Endodermal cell (in vitro differentiated cells): Measurements from ENCODE around the gene SAYSD1. TPM values are rescaled to one million over a fixed set of nuclear protein-coding genes. Genes with fewer than 3 reads are reported as not detected.

ENCODE experiments used
- DNase-seq: peaks from one replicate; pipeline ENCODE4 v3.0.0-alpha.2; 2017
- H3K27ac ChIP-seq: 2 replicates; pipeline ENCODE4 v1.5.1; 2013; ENCODE audit warnings: mild to moderate bottlenecking, low read depth, low read length, moderate library complexity
- H3K27me3 ChIP-seq: 2 replicates; pipeline ENCODE4 v1.6.1; 2013; ENCODE audit warnings: mild to moderate bottlenecking, low read length, moderate library complexity; ENCODE audit not compliant: insufficient read depth, control insufficient read depth, poor library complexity, severe bottlenecking
- H3K36me3 ChIP-seq: 2 replicates; pipeline ENCODE4 v1.7.0; 2013; ENCODE audit warnings: mild to moderate bottlenecking, low read length, moderate library complexity; ENCODE audit not compliant: control insufficient read depth, insufficient read depth
- H3K4me1 ChIP-seq: one replicate; pipeline ENCODE4 v1.7.0; 2013; ENCODE audit warnings: low read length; ENCODE audit not compliant: control insufficient read depth, insufficient read depth
- H3K4me3 ChIP-seq: 2 replicates; pipeline ENCODE4 v1.5.1; 2013; ENCODE audit warnings: mild to moderate bottlenecking, low read length, moderate library complexity
- H3K9ac ChIP-seq: 2 replicates; pipeline ENCODE4 v1.6.1; 2013; ENCODE audit warnings: mild to moderate bottlenecking, low read length, moderate library complexity; ENCODE audit not compliant: poor library complexity, severe bottlenecking; ENCODE audit errors: extremely low read depth
- H3K9me3 ChIP-seq: 2 replicates; pipeline ENCODE4 v1.6.1; 2013; ENCODE audit warnings: mild to moderate bottlenecking, low read length, moderate library complexity; ENCODE audit not compliant: control insufficient read depth
- H3K27ac Mint-ChIP-seq: 2 replicates; pipeline ENCODE4 v1.8.0; 2020; ENCODE audit warnings: mixed read lengths
- H3K27me3 Mint-ChIP-seq: 2 replicates; pipeline ENCODE4 v1.8.0; 2021; ENCODE audit warnings: mild to moderate bottlenecking, mixed read lengths; ENCODE audit not compliant: insufficient read depth
- H3K36me3 Mint-ChIP-seq: 2 replicates; pipeline ENCODE4 v1.8.0; 2020; ENCODE audit warnings: low read depth, mixed read lengths
- H3K4me1 Mint-ChIP-seq: 2 replicates; pipeline ENCODE4 v1.8.0; 2020; ENCODE audit warnings: mixed read lengths
- H3K4me3 Mint-ChIP-seq: 2 replicates; pipeline ENCODE4 v1.8.0; 2020; ENCODE audit warnings: mild to moderate bottlenecking, moderate library complexity, mixed read lengths
- H3K9me3 Mint-ChIP-seq: 2 replicates; pipeline ENCODE4 v1.8.0; 2020; ENCODE audit warnings: mild to moderate bottlenecking, mixed read lengths
- CTCF ChIP-seq: fragments of 200-600 bp; sonication (generic); conservative IDR thresholded peaks from 2 replicates; pipeline ENCODE4 v1.5.0; 2021; ENCODE audit warnings: antibody characterized with exemption, mild to moderate bottlenecking
- WGBS, 2 experiments: methylation state at CpG; one replicate each; pipeline versions ENCODE4 v1.1.5 to v1.1.7; 2013; ENCODE audit warnings: missing lambda C conversion rate in 2 of 2, mixed read lengths in 1 of 2; ENCODE audit not compliant: insufficient coverage in 1 of 2, insufficient read length in 1 of 2; 5-methylcytosine and 5-hydroxymethylcytosine counted together
- total RNA-seq, 2 donors: library from RNA; stranded (reverse); fragmentation: NEBNext Ultra II Directional in 1 of 2; extraction: Animal tissue kit (Norgen Biotek cat#: 25700) in 1 of 2; gene quantifications; 2 replicates in 1 of 2; 3 replicates in 1 of 2; pipeline ENCODE4 v1.2.1, GENCODE V29; 2021

Gene SAYSD1
- total RNA-seq, 2 donors from 2014 or later: 7.2 to 13.0 TPM

DNA sequence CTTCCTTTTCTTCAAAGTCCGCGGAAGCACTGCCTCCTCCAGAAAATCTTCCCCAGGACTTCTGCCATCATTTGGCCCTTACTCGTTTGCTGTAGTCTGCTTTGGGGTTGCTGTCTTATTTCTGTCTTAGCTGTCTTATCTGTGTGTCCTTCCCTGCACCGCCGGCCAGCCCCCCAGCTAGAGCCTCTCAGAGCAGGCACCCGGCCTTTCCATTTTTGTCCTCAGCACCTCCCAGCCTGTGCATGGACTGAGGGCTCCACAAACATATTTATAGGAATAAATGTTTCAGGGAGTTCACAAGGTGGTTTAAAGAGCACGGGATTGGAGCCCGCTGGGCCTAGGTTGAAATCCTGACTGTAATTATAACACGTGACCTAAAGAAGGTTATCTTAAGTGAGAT lies 58.3 kb downstream of the SAYSD1 start:
- Mint-ChIP-seq H3K4me3 (no peak overlapping the region), H3K9me3 (no peaks in the 10 kb centered on the region), H3K27ac (no peak overlapping the region), H3K36me3 (no peaks in the 10 kb centered on the region), H3K4me1 (peaks cover 16% of the 10 kb centered on the region), H3K27me3 (peaks cover 56% of the 10 kb centered on the region)
- H3K4me3 ChIP-seq: no peak overlapping the region
- 90 to 97% methylated on average over 6 to 9 of the region's 9 CpGs for WGBS, 2 experiments
- no peaks in the 10 kb centered on the region for H3K9me3 ChIP-seq
- H3K27me3 ChIP-seq: peaks cover 35% of the 10 kb centered on the region
- TF ChIP-seq CTCF: no peak
- peaks cover 6% of the 10 kb centered on the region for H3K4me1 ChIP-seq
- H3K36me3 ChIP-seq: no peaks in the 10 kb centered on the region
- no peak overlapping the region for H3K27ac ChIP-seq
- no peak for DNase-seq
- no peak overlapping the region for H3K9ac ChIP-seq

DNA sequence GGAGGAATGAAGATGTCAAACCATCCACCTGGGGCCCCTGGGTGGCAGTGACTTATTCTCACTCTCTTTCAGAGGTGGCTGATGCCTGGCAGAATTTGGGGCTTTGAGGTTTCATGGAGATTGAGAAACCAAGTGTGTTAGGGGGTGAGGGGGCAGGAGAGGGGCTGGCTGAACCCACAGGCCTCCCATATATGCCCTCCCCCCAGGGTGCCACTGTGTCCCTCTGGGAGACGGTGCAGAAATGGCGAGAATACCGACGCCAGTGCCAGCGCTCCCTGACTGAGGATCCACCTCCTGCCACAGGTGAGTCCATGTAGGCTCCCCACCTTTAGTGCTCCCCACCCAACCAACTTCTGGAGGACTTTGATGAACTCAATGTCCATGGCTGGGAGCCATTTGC lies 58.8 kb downstream of the SAYSD1 start:
- no peaks in the 10 kb centered on the region for H3K36me3 ChIP-seq
- H3K4me1 ChIP-seq: peaks cover 1% of the 10 kb centered on the region
- Mint-ChIP-seq H3K36me3 (no peaks in the 10 kb centered on the region), H3K9me3 (no peaks in the 10 kb centered on the region), H3K27ac (no peak overlapping the region), H3K27me3 (peaks cover 58% of the 10 kb centered on the region), H3K4me1 (peaks cover 16% of the 10 kb centered on the region), H3K4me3 (no peak overlapping the region)
- no peaks in the 10 kb centered on the region for H3K9me3 ChIP-seq
- no peak overlapping the region for H3K27ac ChIP-seq
- H3K4me3 ChIP-seq: no peak overlapping the region
- TF ChIP-seq CTCF: no peak
- H3K27me3 ChIP-seq: peaks cover 39% of the 10 kb centered on the region
- 85 to 96% methylated on average over 4 to 5 of the region's 5 CpGs for WGBS, 2 experiments
- no peak for DNase-seq
- H3K9ac ChIP-seq: no peak overlapping the region

DNA sequence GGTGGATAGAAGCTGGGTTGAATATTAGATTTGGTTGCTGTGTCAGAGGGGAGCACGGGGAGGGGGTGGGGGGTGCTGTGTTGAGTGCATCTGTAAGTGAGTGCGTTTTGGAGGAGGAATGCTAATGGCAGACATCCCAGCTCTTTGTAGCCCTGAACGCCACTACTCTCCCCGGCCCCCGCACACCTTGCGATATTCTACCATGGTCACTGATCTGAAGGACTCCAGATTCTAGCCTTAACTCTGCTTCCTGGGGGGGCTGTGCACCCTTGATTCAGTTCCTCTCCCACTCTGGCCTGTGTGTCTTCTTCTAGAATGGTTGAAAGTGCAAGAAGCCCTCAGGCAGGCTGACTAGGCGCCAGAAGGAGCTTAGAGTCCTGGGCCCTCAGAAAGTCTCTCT lies 59.3 kb downstream of the SAYSD1 start:
- no peaks in the 10 kb centered on the region for H3K9me3 Mint-ChIP-seq
- no peak for TF ChIP-seq CTCF
- H3K4me3 Mint-ChIP-seq: no peak overlapping the region
- H3K36me3 Mint-ChIP-seq: no peaks in the 10 kb centered on the region
- peaks cover 58% of the 10 kb centered on the region for H3K27me3 Mint-ChIP-seq
- Histone ChIP-seq H3K9ac (no peak overlapping the region), H3K9me3 (no peaks in the 10 kb centered on the region), H3K36me3 (no peaks in the 10 kb centered on the region), H3K27ac (no peak overlapping the region), H3K4me3 (no peak overlapping the region), H3K27me3 (peaks cover 40% of the 10 kb centered on the region), H3K4me1 (no peaks in the 10 kb centered on the region)
- DNase-seq: no peak
- H3K4me1 Mint-ChIP-seq: peaks cover 11% of the 10 kb centered on the region
- 92 to 100% methylated on average over 5 to 7 of the region's 7 CpGs for WGBS, 2 experiments
- no peak overlapping the region for H3K27ac Mint-ChIP-seq
